ENCODE data around the gene GNB2. TPM values are rescaled to one million over a fixed set of nuclear protein-coding genes. Genes with fewer than 3 reads are reported as not detected.

GNB2 gene
- total and polyA plus RNA-seq, 2 of the 13 experiments (the other 11 are each of a cell fraction or from before 2014, with no cell fraction given), result 48.3 to 67.1 TPM

GRCh38 chr7:100708395-100708794, 34.9 kb downstream of the GNB2 start:
- Histone ChIP-seq H3K4me3 (replicated peaks in 1 of 3; ENCODE audit: insufficient read depth in 1 of 3, low read depth in 2 of 3, low read length in 3 of 3) (no peak overlapping the region), H3K9me3 (ENCODE audit: low read length) (no peaks in the 10 kb centered on the region), H3K79me2 (ENCODE audit: insufficient read depth, low read length) (peaks cover 18% of the 10 kb centered on the region), H3K4me2 (ENCODE audit: low read depth, low read length) (0 out of 2 replicates have a peak overlapping the region, but pooled peaks have one; percentile 83), H2AFZ (ENCODE audit: low read length) (no peak overlapping the region), H4K20me1 (ENCODE audit: insufficient read depth, low read length) (no peaks in the 10 kb centered on the region), H3K4me1 (ENCODE audit: insufficient read depth, low read length) (peaks cover 30% of the 10 kb centered on the region), H3K27ac (ENCODE audit: extremely low read length, insufficient read depth, low read length) (no peak overlapping the region), H3K9ac (ENCODE audit: insufficient read depth, low read depth, low read length) (no peak overlapping the region), H3K27me3 (ENCODE audit: control insufficient read depth in 1 of 2, insufficient read depth in 2 of 2, low read length in 2 of 2) (no peaks in the 10 kb centered on the region), H3K36me3 (replicated peaks in 1 of 2; ENCODE audit: control insufficient read depth in 1 of 2, insufficient read depth in 2 of 2, low read length in 2 of 2) (no peaks in the 10 kb centered on the region)
- WGBS (ENCODE audit: low lambda C conversion rate), result 96% methylated on average over 6 of the region's 6 CpGs
- POLR2A ChIA-PET, result interaction anchor here (0.6 to 4.6 kb wide), 3 partner anchors 9 to 167 kb away, joined by 4 to 59 read pairs (median 5); partner anchors contain the start of genes EPO and SRRT
- BruUV-seq (replicated peaks), result no TSS peak
- in situ Hi-C loops (cut with HindIII; ENCODE audit: extremely low pct_ligation_motif_present, low pct_unique_long_range_greater_than_20kb) (loop anchor here (10.0 kb wide), 1 partner anchor 146 kb away; the partner anchor contains the start of gene SLC12A9), intact Hi-C loops (cut with micrococcal nuclease; ENCODE audit: unreplicated experiment) (no loop called here)
- DNase-seq (ENCODE audit: low spot score) (no peak), FAIRE-seq (no peak), ATAC-seq (no peak)
- CTCF ChIA-PET (ENCODE audit: low intra/inter-chr PET ratio, low total read pairs), result no interaction called here
- TF ChIP-seq MEF2D (CRISPR knock-in tag; IDR thresholded peaks at IDR 0.05) (no peak), MYPOP (CRISPR knock-in tag; IDR thresholded peaks at IDR 0.05) (no peak), EED (CRISPR knock-in tag; IDR thresholded peaks at IDR 0.05) (no peak), ZNF362 (CRISPR knock-in tag; IDR thresholded peaks at IDR 0.05; ENCODE audit: borderline replicate concordance) (0 out of 2 replicates have a peak, but pooled peaks have one; percentile 21), ZFP91 (CRISPR knock-in tag; IDR thresholded peaks at IDR 0.05; ENCODE audit: borderline replicate concordance) (no peak), ZNF280B (CRISPR knock-in tag; IDR thresholded peaks at IDR 0.05; ENCODE audit: borderline replicate concordance) (no peak), ZNF740 (CRISPR knock-in tag; IDR thresholded peaks at IDR 0.05) (no peak), ZNF597 (CRISPR knock-in tag; IDR thresholded peaks at IDR 0.05) (no peak), DR1 (CRISPR knock-in tag; IDR thresholded peaks at IDR 0.05) (no peak), STAG1 (CRISPR knock-in tag; IDR thresholded peaks at IDR 0.05) (no peak), ZNF772 (CRISPR knock-in tag; IDR thresholded peaks at IDR 0.05) (no peak), MAFK (conservative IDR thresholded peaks at IDR 0.05 in 1 of 2, IDR thresholded peaks at IDR 0.05 in 1 of 2; ENCODE audit: low read length in 2 of 2) (peak; percentile 32 to 51; a peak in 2 of 4 replicates), SPEN (CRISPR knock-in tag; IDR thresholded peaks at IDR 0.05; ENCODE audit: low read depth) (no peak)
